ENCODE results near the gene LPAR5. TPM values are rescaled to one million over a fixed set of nuclear protein-coding genes. Genes with fewer than 3 reads are reported as not detected.
A peak's percentile ranks its signal among the peaks of the same experiment; 100 is the strongest.

Gene LPAR5
- total and polyA plus RNA-seq, 2 experiments from 2014 or later, result 0.32 to 0.38 TPM

DNA sequence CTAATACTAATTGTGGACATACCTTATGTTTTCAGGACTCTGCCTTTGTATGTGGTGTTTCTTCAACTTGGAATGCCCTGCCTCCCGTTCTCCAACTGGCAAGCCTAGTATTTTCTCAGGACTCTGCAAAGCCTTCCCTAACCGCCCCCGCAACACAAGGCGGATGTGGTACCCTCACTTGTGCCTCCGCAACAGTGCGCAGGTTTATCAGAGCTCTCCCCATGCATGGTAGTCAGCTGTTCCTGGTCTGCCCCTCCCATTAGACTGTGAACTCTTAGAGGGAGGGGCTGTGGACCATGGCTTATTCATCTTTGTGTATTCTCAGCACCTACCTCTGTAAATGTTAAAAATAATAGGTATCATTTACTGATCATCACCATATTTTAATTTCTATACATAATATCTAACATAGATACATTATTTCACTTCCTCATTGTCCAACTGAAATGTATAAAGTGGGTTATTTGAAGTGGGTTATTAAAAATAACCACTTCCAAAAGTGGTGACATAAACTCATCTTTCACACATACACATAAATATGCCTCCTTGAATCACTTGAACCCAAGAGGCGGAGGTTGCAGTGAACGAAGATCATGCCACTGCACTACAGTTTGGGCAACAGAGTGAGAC is 9.0 kb downstream of the LPAR5 start:
- Mint-ChIP-seq H3K4me1 (peaks cover 6% of the 10 kb centered on the region), H3K27ac (no peak overlapping the region), H3K9me3 (no peaks in the 10 kb centered on the region), H3K36me3 (ENCODE audit: low read depth) (no peaks in the 10 kb centered on the region), H3K4me3 (no peak overlapping the region), H3K27me3 (ENCODE audit: insufficient read depth, low read depth, poor library complexity) (peaks cover 5% of the 10 kb centered on the region)
- H3K79me2 ChIP-seq (replicated peaks; ENCODE audit: insufficient read depth), result no peaks in the 10 kb centered on the region
- H3K4me3 ChIP-seq, result no peak overlapping the region
- no peaks in the 10 kb centered on the region for H4K20me1 ChIP-seq (replicated peaks; ENCODE audit: insufficient read depth)
- TF ChIP-seq ZNF114 (CRISPR knock-in tag; IDR thresholded peaks at IDR 0.05), result no peak
- 0 out of 2 replicates have a peak, but pooled peaks cover under 1% of the 10 kb centered on the region for H3K27me3 ChIP-seq (ENCODE audit: insufficient read depth)
- no peak for DNase-seq (ENCODE audit: low spot score)
- H3K4me1 ChIP-seq (ENCODE audit: insufficient read depth), result no peaks in the 10 kb centered on the region
- H3K4me2 ChIP-seq, result no peak overlapping the region
- 0 out of 2 replicates have a peak, but pooled peaks cover under 1% of the 10 kb centered on the region for H3F3A ChIP-seq (replicated peaks; ENCODE audit: low read depth)
- ATAC-seq, result no peak
- H3K9me2 ChIP-seq (ENCODE audit: insufficient read depth), result no peaks in the 10 kb centered on the region
- no peak overlapping the region for H2AFZ ChIP-seq
- H3K27ac ChIP-seq (ENCODE audit: low read depth), result no peak overlapping the region
- H3K36me3 ChIP-seq (ENCODE audit: insufficient read depth), result no peaks in the 10 kb centered on the region

DNA sequence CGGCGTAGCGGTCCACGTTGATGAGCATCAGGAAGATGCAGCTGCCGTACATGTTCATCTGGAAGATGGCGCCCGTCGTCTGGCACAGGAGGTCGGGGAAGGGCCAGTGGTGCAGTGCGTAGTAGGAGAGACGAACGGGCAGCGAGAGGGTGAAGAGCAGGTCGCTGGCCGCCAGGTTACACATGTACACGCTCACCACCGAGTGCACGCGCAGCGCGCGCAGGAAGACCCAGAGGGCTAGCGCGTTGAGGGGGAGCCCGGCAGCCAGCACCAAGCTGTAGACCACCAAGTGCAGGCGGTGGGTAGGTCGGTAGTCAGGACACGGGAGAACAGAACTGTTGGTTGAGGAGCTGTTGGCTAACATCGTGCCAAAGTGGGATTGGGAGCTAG is 14.9 kb downstream of the LPAR5 start:
- Histone ChIP-seq H3K4me1 (ENCODE audit: insufficient read depth) (peaks cover 4% of the 10 kb centered on the region; the same call in 1 of the 2 replicates), H3K27ac (ENCODE audit: low read depth) (no peak overlapping the region), H3K4me3 (peak overlapping the region; percentile 55), H2AFZ (peak overlapping the region; percentile 100), H3K36me3 (ENCODE audit: insufficient read depth) (no peaks in the 10 kb centered on the region), H3K9me2 (ENCODE audit: insufficient read depth) (peaks cover 4% of the 10 kb centered on the region; the same call in 1 of the 2 replicates), H3F3A (replicated peaks; ENCODE audit: low read depth) (peaks cover 10% of the 10 kb centered on the region; the same call in 1 of the 2 replicates), H3K79me2 (replicated peaks; ENCODE audit: insufficient read depth) (no peaks in the 10 kb centered on the region), H3K27me3 (ENCODE audit: insufficient read depth) (peaks cover 33% of the 10 kb centered on the region), H4K20me1 (replicated peaks; ENCODE audit: insufficient read depth) (no peaks in the 10 kb centered on the region), H3K4me2 (peak overlapping the region; percentile 65)
- Mint-ChIP-seq H3K9me3 (peaks cover 3% of the 10 kb centered on the region; the same call in 1 of the 3 replicates), H3K36me3 (ENCODE audit: low read depth) (no peaks in the 10 kb centered on the region; the same call in 2 of the 3 replicates), H3K4me1 (peaks cover 9% of the 10 kb centered on the region), H3K4me3 (no peak overlapping the region; the same call in 2 of the 3 replicates), H3K27ac (no peak overlapping the region), H3K27me3 (ENCODE audit: insufficient read depth, low read depth, poor library complexity) (peaks cover 27% of the 10 kb centered on the region)
- ATAC-seq (no peak), DNase-seq (ENCODE audit: low spot score) (no peak)
- TF ChIP-seq, protein P1, sequence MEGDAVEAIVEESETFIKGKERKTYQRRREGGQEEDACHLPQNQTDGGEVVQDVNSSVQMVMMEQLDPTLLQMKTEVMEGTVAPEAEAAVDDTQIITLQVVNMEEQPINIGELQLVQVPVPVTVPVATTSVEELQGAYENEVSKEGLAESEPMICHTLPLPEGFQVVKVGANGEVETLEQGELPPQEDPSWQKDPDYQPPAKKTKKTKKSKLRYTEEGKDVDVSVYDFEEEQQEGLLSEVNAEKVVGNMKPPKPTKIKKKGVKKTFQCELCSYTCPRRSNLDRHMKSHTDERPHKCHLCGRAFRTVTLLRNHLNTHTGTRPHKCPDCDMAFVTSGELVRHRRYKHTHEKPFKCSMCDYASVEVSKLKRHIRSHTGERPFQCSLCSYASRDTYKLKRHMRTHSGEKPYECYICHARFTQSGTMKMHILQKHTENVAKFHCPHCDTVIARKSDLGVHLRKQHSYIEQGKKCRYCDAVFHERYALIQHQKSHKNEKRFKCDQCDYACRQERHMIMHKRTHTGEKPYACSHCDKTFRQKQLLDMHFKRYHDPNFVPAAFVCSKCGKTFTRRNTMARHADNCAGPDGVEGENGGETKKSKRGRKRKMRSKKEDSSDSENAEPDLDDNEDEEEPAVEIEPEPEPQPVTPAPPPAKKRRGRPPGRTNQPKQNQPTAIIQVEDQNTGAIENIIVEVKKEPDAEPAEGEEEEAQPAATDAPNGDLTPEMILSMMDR (conservative IDR thresholded peaks at IDR 0.05; ENCODE audit: low read depth in 2 of 2), result no peak
- TF ChIP-seq CREB1 (CRISPR knock-in tag; IDR thresholded peaks at IDR 0.05; ENCODE audit: low read depth) (no peak), ZNF331 (CRISPR knock-in tag; IDR thresholded peaks at IDR 0.05; ENCODE audit: low read depth) (no peak), EZH2 (IDR thresholded peaks at IDR 0.05; ENCODE audit: low read depth, unreplicated experiment) (no peak), POLR2AphosphoS5 (IDR thresholded peaks at IDR 0.05; ENCODE audit: low read depth) (no peak), EZH2phosphoT487 (IDR thresholded peaks at IDR 0.05; ENCODE audit: unreplicated experiment) (no peak), NANOG (IDR thresholded peaks at IDR 0.05; ENCODE audit: borderline replicate concordance) (no peak)
- TF ChIP-seq, protein P2, sequence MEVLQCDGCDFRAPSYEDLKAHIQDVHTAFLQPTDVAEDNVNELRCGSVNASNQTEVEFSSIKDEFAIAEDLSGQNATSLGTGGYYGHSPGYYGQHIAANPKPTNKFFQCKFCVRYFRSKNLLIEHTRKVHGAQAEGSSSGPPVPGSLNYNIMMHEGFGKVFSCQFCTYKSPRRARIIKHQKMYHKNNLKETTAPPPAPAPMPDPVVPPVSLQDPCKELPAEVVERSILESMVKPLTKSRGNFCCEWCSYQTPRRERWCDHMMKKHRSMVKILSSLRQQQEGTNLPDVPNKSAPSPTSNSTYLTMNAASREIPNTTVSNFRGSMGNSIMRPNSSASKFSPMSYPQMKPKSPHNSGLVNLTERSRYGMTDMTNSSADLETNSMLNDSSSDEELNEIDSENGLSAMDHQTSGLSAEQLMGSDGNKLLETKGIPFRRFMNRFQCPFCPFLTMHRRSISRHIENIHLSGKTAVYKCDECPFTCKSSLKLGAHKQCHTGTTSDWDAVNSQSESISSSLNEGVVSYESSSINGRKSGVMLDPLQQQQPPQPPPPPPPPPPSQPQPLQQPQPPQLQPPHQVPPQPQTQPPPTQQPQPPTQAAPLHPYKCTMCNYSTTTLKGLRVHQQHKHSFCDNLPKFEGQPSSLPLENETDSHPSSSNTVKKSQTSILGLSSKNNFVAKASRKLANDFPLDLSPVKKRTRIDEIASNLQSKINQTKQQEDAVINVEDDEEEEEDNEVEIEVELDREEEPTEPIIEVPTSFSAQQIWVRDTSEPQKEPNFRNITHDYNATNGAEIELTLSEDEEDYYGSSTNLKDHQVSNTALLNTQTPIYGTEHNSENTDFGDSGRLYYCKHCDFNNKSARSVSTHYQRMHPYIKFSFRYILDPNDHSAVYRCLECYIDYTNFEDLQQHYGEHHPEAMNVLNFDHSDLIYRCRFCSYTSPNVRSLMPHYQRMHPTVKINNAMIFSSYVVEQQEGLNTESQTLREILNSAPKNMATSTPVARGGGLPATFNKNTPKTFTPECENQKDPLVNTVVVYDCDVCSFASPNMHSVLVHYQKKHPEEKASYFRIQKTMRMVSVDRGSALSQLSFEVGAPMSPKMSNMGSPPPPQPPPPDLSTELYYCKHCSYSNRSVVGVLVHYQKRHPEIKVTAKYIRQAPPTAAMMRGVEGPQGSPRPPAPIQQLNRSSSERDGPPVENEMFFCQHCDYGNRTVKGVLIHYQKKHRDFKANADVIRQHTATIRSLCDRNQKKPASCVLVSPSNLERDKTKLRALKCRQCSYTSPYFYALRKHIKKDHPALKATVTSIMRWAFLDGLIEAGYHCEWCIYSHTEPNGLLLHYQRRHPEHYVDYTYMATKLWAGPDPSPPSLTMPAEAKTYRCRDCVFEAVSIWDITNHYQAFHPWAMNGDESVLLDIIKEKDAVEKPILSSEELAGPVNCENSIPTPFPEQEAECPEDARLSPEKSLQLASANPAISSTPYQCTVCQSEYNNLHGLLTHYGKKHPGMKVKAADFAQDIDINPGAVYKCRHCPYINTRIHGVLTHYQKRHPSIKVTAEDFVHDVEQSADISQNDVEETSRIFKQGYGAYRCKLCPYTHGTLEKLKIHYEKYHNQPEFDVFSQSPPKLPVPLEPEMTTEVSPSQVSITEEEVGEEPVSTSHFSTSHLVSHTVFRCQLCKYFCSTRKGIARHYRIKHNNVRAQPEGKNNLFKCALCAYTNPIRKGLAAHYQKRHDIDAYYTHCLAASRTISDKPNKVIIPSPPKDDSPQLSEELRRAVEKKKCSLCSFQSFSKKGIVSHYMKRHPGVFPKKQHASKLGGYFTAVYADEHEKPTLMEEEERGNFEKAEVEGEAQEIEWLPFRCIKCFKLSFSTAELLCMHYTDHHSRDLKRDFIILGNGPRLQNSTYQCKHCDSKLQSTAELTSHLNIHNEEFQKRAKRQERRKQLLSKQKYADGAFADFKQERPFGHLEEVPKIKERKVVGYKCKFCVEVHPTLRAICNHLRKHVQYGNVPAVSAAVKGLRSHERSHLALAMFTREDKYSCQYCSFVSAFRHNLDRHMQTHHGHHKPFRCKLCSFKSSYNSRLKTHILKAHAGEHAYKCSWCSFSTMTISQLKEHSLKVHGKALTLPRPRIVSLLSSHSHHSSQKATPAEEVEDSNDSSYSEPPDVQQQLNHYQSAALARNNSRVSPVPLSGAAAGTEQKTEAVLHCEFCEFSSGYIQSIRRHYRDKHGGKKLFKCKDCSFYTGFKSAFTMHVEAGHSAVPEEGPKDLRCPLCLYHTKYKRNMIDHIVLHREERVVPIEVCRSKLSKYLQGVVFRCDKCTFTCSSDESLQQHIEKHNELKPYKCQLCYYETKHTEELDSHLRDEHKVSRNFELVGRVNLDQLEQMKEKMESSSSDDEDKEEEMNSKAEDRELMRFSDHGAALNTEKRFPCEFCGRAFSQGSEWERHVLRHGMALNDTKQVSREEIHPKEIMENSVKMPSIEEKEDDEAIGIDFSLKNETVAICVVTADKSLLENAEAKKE (CRISPR knock-in tag; IDR thresholded peaks at IDR 0.05), result no peak
- TF ChIP-seq, protein P3, sequence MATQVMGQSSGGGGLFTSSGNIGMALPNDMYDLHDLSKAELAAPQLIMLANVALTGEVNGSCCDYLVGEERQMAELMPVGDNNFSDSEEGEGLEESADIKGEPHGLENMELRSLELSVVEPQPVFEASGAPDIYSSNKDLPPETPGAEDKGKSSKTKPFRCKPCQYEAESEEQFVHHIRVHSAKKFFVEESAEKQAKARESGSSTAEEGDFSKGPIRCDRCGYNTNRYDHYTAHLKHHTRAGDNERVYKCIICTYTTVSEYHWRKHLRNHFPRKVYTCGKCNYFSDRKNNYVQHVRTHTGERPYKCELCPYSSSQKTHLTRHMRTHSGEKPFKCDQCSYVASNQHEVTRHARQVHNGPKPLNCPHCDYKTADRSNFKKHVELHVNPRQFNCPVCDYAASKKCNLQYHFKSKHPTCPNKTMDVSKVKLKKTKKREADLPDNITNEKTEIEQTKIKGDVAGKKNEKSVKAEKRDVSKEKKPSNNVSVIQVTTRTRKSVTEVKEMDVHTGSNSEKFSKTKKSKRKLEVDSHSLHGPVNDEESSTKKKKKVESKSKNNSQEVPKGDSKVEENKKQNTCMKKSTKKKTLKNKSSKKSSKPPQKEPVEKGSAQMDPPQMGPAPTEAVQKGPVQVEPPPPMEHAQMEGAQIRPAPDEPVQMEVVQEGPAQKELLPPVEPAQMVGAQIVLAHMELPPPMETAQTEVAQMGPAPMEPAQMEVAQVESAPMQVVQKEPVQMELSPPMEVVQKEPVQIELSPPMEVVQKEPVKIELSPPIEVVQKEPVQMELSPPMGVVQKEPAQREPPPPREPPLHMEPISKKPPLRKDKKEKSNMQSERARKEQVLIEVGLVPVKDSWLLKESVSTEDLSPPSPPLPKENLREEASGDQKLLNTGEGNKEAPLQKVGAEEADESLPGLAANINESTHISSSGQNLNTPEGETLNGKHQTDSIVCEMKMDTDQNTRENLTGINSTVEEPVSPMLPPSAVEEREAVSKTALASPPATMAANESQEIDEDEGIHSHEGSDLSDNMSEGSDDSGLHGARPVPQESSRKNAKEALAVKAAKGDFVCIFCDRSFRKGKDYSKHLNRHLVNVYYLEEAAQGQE (IDR thresholded peaks at IDR 0.05; ENCODE audit: unreplicated experiment), result no peak
